DND-41 (cell line): ENCODE measurements around the gene HOXB4.

ENCODE experiments used
- ATAC-seq: fragments of 200-7000 bp; cut with Tn5 transposase; 3 replicates; pipeline ENCODE4 v1.9.1; 2021; ENCODE audit warnings: low read depth; ENCODE audit not compliant: insufficient read depth
- DNase-seq: peaks from one replicate; pipeline ENCODE4 v3.0.0-alpha.2; 2020
- H2AFZ ChIP-seq: 2 replicates; pipeline ENCODE4 v1.6.0; 2012; ENCODE audit warnings: low read depth, low read length
- H3K27ac ChIP-seq: 2 replicates; pipeline ENCODE4 v1.5.1; 2012; ENCODE audit warnings: low read length, inconsistent platforms
- H3K27me3 ChIP-seq: fragments of 200-600 bp; sonication (generic); 2 replicates; pipeline ENCODE4 v1.6.0; 2012; ENCODE audit warnings: low read length, mild to moderate bottlenecking, inconsistent platforms; ENCODE audit not compliant: insufficient read depth, poor library complexity
- H3K36me3 ChIP-seq: 2 replicates; pipeline ENCODE4 v1.5.1; 2012; ENCODE audit warnings: low read length, inconsistent platforms; ENCODE audit not compliant: insufficient read depth
- H3K4me1 ChIP-seq: 2 replicates; pipeline ENCODE4 v1.5.1; 2012; ENCODE audit warnings: mild to moderate bottlenecking, low read length; ENCODE audit not compliant: insufficient read depth
- H3K4me2 ChIP-seq: 2 replicates; pipeline ENCODE4 v1.6.0; 2012; ENCODE audit warnings: mild to moderate bottlenecking, moderate library complexity, low read length, inconsistent platforms; ENCODE audit not compliant: insufficient read depth
- H3K4me3 ChIP-seq, 2 experiments: fragments of 200-600 bp in 1 of 2; shearing (Covaris generic) in 1 of 2; 2 replicates each; pipeline ENCODE4 v1.5.1; 2012 to 2016; ENCODE audit warnings: inconsistent platforms in 2 of 2, low read length in 2 of 2, mild to moderate bottlenecking in 2 of 2, low read depth in 1 of 2, moderate library complexity in 1 of 2
- H3K79me2 ChIP-seq: 2 replicates; pipeline ENCODE4 v1.6.0; 2012; ENCODE audit warnings: low read length, inconsistent platforms; ENCODE audit not compliant: insufficient read depth
- H3K9ac ChIP-seq: 2 replicates; pipeline ENCODE4 v1.6.0; 2012; ENCODE audit warnings: low read depth, mild to moderate bottlenecking, inconsistent platforms, low read length, moderate library complexity
- H3K9me3 ChIP-seq: 2 replicates; pipeline ENCODE4 v1.5.1; 2012; ENCODE audit warnings: low read length, moderate library complexity, mild to moderate bottlenecking, inconsistent platforms; ENCODE audit not compliant: insufficient read depth, severe bottlenecking
- H4K20me1 ChIP-seq: 2 replicates; pipeline ENCODE4 v1.6.0; 2012; ENCODE audit warnings: low read length; ENCODE audit not compliant: insufficient read depth
- CTCF ChIP-seq: IDR thresholded peaks from 2 replicates; pipeline ENCODE4 v1.5.1; 2012; ENCODE audit warnings: borderline replicate concordance, low read length, moderate library complexity, mild to moderate bottlenecking; ENCODE audit not compliant: poor library complexity, severe bottlenecking; ENCODE audit errors: extremely low read depth
- EZH2 ChIP-seq: IDR thresholded peaks from 3 replicates; pipeline ENCODE4 v1.6.1; 2012; ENCODE audit warnings: borderline replicate concordance, low read depth, mild to moderate bottlenecking, moderate library complexity, low read length, inconsistent platforms; ENCODE audit not compliant: severe bottlenecking

Gene HOXB4

GRCh38 chr17:48599354-48599753 is 21.2 kb upstream of the HOXB4 start:
- DNase-seq: no peak
- no peak overlapping the region for H3K4me3 ChIP-seq
- no peaks in the 10 kb centered on the region for H3K4me1 ChIP-seq
- no peaks in the 10 kb centered on the region for H4K20me1 ChIP-seq
- H2AFZ ChIP-seq: no peak overlapping the region
- H3K36me3 ChIP-seq: no peaks in the 10 kb centered on the region
- H3K4me2 ChIP-seq: no peak overlapping the region
- no peak for TF ChIP-seq EZH2
- no peak for TF ChIP-seq CTCF
- no peak overlapping the region for H3K9ac ChIP-seq
- H3K27ac ChIP-seq: no peak overlapping the region
- peaks cover 5% of the 10 kb centered on the region for H3K27me3 ChIP-seq
- no peak for ATAC-seq
- H3K79me2 ChIP-seq: no peaks in the 10 kb centered on the region
- no peaks in the 10 kb centered on the region for H3K9me3 ChIP-seq

- TF ChIP-seq EZH2 (no peak), CTCF (no peak)
- H3K27ac ChIP-seq: no peak overlapping the region
- ATAC-seq (no peak), DNase-seq (no peak)
- no peaks in the 10 kb centered on the region for H3K79me2 ChIP-seq
- no peaks in the 10 kb centered on the region for H3K4me1 ChIP-seq
- H3K9me3 ChIP-seq: no peaks in the 10 kb centered on the region
- no peak overlapping the region for H3K4me2 ChIP-seq
- H4K20me1 ChIP-seq: no peaks in the 10 kb centered on the region
- no peaks in the 10 kb centered on the region for H3K36me3 ChIP-seq
- no peak overlapping the region for H3K4me3 ChIP-seq
- H3K9ac ChIP-seq: no peak overlapping the region
- H3K27me3 ChIP-seq: peaks cover 3% of the 10 kb centered on the region
- H2AFZ ChIP-seq: no peak overlapping the region
Measured at GRCh38 chr17:48598736-48599135, 20.6 kb upstream of the HOXB4 start.

GRCh38 chr17:48597778-48598631 is 19.9 kb upstream of the HOXB4 start:
- Histone ChIP-seq H3K79me2 (no peaks in the 10 kb centered on the region), H2AFZ (no peak overlapping the region), H3K27me3 (peaks cover 3% of the 10 kb centered on the region)

More at GRCh38 chr17:48597778-48598631, 19.9 kb upstream of the HOXB4 start:
- H3K4me1 ChIP-seq: no peaks in the 10 kb centered on the region
- no peaks in the 10 kb centered on the region for H3K36me3 ChIP-seq
- no peak overlapping the region for H3K4me2 ChIP-seq
- no peak overlapping the region for H3K4me3 ChIP-seq
- no peak overlapping the region for H3K9ac ChIP-seq
- no peaks in the 10 kb centered on the region for H4K20me1 ChIP-seq
- H3K27ac ChIP-seq: no peak overlapping the region
- TF ChIP-seq EZH2: no peak
- TF ChIP-seq CTCF: no peak
- ATAC-seq (no peak), DNase-seq (no peak)
- no peaks in the 10 kb centered on the region for H3K9me3 ChIP-seq
